Measurements from ENCODE around the gene IDH3G.

Gene IDH3G

GRCh38 chrX:153802513-153803045 lies 8.4 kb upstream of the IDH3G start:
- TF ChIP-seq, protein P1, sequence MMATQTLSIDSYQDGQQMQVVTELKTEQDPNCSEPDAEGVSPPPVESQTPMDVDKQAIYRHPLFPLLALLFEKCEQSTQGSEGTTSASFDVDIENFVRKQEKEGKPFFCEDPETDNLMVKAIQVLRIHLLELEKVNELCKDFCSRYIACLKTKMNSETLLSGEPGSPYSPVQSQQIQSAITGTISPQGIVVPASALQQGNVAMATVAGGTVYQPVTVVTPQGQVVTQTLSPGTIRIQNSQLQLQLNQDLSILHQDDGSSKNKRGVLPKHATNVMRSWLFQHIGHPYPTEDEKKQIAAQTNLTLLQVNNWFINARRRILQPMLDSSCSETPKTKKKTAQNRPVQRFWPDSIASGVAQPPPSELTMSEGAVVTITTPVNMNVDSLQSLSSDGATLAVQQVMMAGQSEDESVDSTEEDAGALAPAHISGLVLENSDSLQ (IDR thresholded peaks at IDR 0.05), result no peak
- TF ChIP-seq FOXA1 (IDR thresholded peaks at IDR 0.05), result no peak
- ChIA-PET CTCF (no interaction called here), POLR2A (interaction anchor here (1.7 kb wide), 1 partner anchor 8 kb away, joined by 4 read pairs; the partner anchor contains the start of genes IDH3G and SSR4)
- DNase-seq (ENCODE audit: extremely low spot score), result no peak

DNA sequence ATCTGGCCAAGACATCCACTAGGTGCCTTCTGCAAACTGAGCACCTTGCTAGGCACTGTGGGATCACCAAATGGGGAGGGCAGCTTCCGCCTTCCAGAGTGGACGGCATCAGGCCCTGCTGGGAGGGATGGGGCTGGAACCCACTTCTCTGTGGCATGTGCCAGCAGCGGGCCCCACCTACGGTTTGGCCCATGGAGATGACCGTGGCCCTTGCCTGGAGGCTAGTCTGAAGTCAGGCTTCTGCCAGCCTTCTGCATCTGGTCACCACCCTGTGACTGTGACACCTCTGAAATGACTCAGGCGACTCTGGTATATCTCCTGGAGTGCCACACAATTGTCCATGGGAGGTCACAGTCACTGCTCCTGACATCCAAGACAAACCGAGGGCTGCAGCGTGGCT lies 7.5 kb upstream of the IDH3G start:
- POLR2A ChIA-PET, result no interaction called here

DNA sequence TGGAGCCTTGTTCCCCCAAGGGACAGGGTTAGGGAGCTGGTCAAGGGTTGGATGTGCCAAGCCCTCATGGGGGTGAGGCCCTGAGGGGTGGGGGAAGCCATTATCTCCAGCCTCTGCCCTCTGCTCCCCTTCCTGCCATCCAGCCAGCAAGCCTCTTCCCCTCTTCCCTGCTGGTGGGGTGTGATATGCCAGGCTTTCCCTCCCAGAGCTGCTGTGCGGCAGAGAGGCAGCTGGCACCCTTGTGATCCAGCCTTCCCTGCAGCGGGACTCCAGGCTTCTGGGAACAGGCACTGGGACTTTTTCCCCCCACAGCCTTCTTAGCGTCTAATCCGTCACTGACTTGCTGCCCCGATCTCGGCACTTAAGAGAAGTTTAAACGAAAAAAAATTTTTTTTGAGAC lies 6.6 kb upstream of the IDH3G start:
- DNase-seq (ENCODE audit: extremely low spot score), result no peak
- POLR2A ChIA-PET, result no interaction called here
- TF ChIP-seq SUZ12 (IDR thresholded peaks at IDR 0.05), result no peak
- TF ChIP-seq HDGF (IDR thresholded peaks at IDR 0.05; ENCODE audit: borderline replicate concordance), result no peak
- TF ChIP-seq, protein P1 (IDR thresholded peaks at IDR 0.05), result no peak
- TF ChIP-seq BHLHE40 (IDR thresholded peaks at IDR 0.05; ENCODE audit: borderline replicate concordance), result no peak
- no peak for TF ChIP-seq FOXK2 (IDR thresholded peaks at IDR 0.05)
- no peak for TF ChIP-seq ARNT (IDR thresholded peaks at IDR 0.05)
- no peak for TF ChIP-seq FOXM1 (IDR thresholded peaks at IDR 0.05; ENCODE audit: borderline replicate concordance)
- TF ChIP-seq ZNF384 (IDR thresholded peaks at IDR 0.05), result no peak
- TF ChIP-seq FOXA1 (IDR thresholded peaks at IDR 0.05), result no peak
- TF ChIP-seq SP1 (IDR thresholded peaks at IDR 0.05), result no peak
- no peak for TF ChIP-seq L3MBTL2 (conservative IDR thresholded peaks at IDR 0.05)
- no peak for TF ChIP-seq LEF1 (IDR thresholded peaks at IDR 0.05; ENCODE audit: borderline replicate concordance)
- TF ChIP-seq TARDBP (IDR thresholded peaks at IDR 0.05), result no peak
- TF ChIP-seq CTBP1 (IDR thresholded peaks at IDR 0.05; ENCODE audit: borderline replicate concordance), result no peak
- no peak for TF ChIP-seq ELF4 (IDR thresholded peaks at IDR 0.05)
- TF ChIP-seq NFRKB (IDR thresholded peaks at IDR 0.05), result no peak

More for the DNA sequence above, 7.5 kb upstream of the IDH3G start:
- CTCF ChIA-PET, result no interaction called here
- TF ChIP-seq HDGF (IDR thresholded peaks at IDR 0.05; ENCODE audit: borderline replicate concordance) (no peak), SUZ12 (IDR thresholded peaks at IDR 0.05) (no peak), FOXA1 (IDR thresholded peaks at IDR 0.05) (no peak)
- no peak for DNase-seq (ENCODE audit: extremely low spot score)

DNA sequence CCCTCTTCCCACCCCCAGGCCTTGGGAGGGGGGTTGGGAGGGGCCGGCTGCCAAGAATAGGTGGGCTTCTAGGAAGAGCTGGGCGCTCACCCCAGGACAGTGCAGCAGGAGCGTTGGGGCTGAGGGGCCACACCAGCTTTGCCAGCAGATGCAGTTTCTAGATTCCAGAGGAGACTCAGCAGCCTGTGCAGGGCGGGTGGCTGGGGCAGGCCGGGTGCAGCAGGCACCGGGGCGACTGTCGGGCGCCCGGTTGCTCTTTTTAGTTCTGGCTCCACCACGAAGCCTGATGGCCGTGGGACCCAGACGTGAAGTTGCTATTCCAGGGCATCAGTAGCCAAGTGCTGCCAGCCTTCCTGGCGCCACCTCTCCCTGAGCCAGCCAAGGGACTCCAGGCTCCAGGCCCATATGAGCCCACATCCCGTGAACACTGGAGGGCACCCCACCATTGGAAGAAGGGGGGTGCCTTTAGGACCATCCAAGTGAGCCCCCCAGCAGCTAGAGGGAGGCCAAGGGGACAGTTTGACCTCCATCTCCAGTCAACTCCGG lies 6.1 kb upstream of the IDH3G start:
- POLR2A ChIA-PET, result no interaction called here
- CTCF ChIA-PET, result no interaction called here
- no peak for DNase-seq (ENCODE audit: extremely low spot score)

More for the DNA sequence above, 6.6 kb upstream of the IDH3G start:
- CTCF ChIA-PET, result no interaction called here

GRCh38 chrX:153799326-153799725 lies 5.2 kb upstream of the IDH3G start:
- DNase-seq (ENCODE audit: extremely low spot score), result no peak
- no peak for TF ChIP-seq FOXA1 (IDR thresholded peaks at IDR 0.05)
- no peak for TF ChIP-seq SUZ12 (IDR thresholded peaks at IDR 0.05)
- no peak for TF ChIP-seq SP1 (IDR thresholded peaks at IDR 0.05)
- TF ChIP-seq LEF1 (IDR thresholded peaks at IDR 0.05; ENCODE audit: borderline replicate concordance), result no peak
- no peak for TF ChIP-seq FOXM1 (IDR thresholded peaks at IDR 0.05; ENCODE audit: borderline replicate concordance)
- no peak for TF ChIP-seq ELF4 (IDR thresholded peaks at IDR 0.05)
- TF ChIP-seq ARNT (IDR thresholded peaks at IDR 0.05), result no peak
- no peak for TF ChIP-seq HDGF (IDR thresholded peaks at IDR 0.05; ENCODE audit: borderline replicate concordance)
- TF ChIP-seq BHLHE40 (IDR thresholded peaks at IDR 0.05; ENCODE audit: borderline replicate concordance), result no peak
- TF ChIP-seq, protein P1 (IDR thresholded peaks at IDR 0.05), result no peak
- no peak for TF ChIP-seq NFRKB (IDR thresholded peaks at IDR 0.05)
- no peak for TF ChIP-seq TARDBP (IDR thresholded peaks at IDR 0.05)
- TF ChIP-seq ZNF384 (IDR thresholded peaks at IDR 0.05), result no peak
- POLR2A ChIA-PET, result no interaction called here
- CTCF ChIA-PET, result no interaction called here

More for the DNA sequence above, 6.1 kb upstream of the IDH3G start:
- TF ChIP-seq, protein P1 (IDR thresholded peaks at IDR 0.05), result no peak
- no peak for TF ChIP-seq SP1 (IDR thresholded peaks at IDR 0.05)
- no peak for TF ChIP-seq ARNT (IDR thresholded peaks at IDR 0.05)
- TF ChIP-seq LEF1 (IDR thresholded peaks at IDR 0.05; ENCODE audit: borderline replicate concordance), result no peak
- TF ChIP-seq FOXK2 (IDR thresholded peaks at IDR 0.05), result no peak
- no peak for TF ChIP-seq CTBP1 (IDR thresholded peaks at IDR 0.05; ENCODE audit: borderline replicate concordance)
- TF ChIP-seq FOXA1 (IDR thresholded peaks at IDR 0.05), result no peak
- TF ChIP-seq TARDBP (IDR thresholded peaks at IDR 0.05), result no peak
- no peak for TF ChIP-seq HDGF (IDR thresholded peaks at IDR 0.05; ENCODE audit: borderline replicate concordance)
- no peak for TF ChIP-seq NFRKB (IDR thresholded peaks at IDR 0.05)
- TF ChIP-seq FOXM1 (IDR thresholded peaks at IDR 0.05; ENCODE audit: borderline replicate concordance), result no peak
- no peak for TF ChIP-seq BHLHE40 (IDR thresholded peaks at IDR 0.05; ENCODE audit: borderline replicate concordance)
- TF ChIP-seq ZNF384 (IDR thresholded peaks at IDR 0.05), result no peak
- no peak for TF ChIP-seq ELF4 (IDR thresholded peaks at IDR 0.05)
- no peak for TF ChIP-seq SUZ12 (IDR thresholded peaks at IDR 0.05)

DNA sequence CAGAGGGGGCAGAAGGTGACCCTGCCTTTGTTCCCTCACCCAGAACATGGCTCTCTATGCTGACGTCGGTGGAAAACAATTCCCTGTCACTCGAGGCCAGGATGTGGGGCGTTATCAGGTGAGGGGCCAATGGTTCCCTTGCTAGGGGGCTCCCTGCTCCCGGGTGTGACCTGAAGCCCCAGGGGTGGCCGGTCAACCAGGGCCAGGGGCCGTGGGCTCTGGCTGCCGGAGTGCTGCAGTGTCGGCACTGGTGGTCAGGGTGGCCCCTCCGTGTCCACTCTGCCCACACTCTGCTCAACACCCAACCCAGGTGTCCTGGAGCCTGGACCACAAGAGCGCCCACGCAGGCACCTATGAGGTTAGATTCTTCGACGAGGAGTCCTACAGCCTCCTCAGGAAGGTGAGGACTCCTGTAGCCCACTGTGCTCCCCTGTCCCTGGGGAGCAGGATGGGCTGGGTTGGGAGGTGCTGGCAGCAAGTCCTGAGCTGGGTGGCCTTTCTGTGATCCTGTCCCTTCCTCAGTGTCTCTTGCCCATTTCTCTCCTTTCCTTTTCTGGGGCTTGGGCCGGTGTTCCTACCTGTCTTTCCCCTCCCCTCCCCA lies 3.3 kb upstream of the IDH3G start:
- POLR2A ChIA-PET, result no interaction called here
- TF ChIP-seq FOXM1 (IDR thresholded peaks at IDR 0.05; ENCODE audit: borderline replicate concordance) (no peak), SUZ12 (IDR thresholded peaks at IDR 0.05) (no peak), NFRKB (IDR thresholded peaks at IDR 0.05) (no peak), ELF4 (IDR thresholded peaks at IDR 0.05) (no peak), SP1 (IDR thresholded peaks at IDR 0.05) (no peak), HDGF (IDR thresholded peaks at IDR 0.05; ENCODE audit: borderline replicate concordance) (no peak), FOXK2 (IDR thresholded peaks at IDR 0.05) (no peak), CTBP1 (IDR thresholded peaks at IDR 0.05; ENCODE audit: borderline replicate concordance) (no peak), FOXA1 (IDR thresholded peaks at IDR 0.05) (no peak), ARNT (IDR thresholded peaks at IDR 0.05) (no peak), BHLHE40 (IDR thresholded peaks at IDR 0.05; ENCODE audit: borderline replicate concordance) (no peak)
- TF ChIP-seq, protein P1 (IDR thresholded peaks at IDR 0.05), result no peak
- no peak for DNase-seq (ENCODE audit: extremely low spot score)
- CTCF ChIA-PET, result no interaction called here
